ENCODE measurements around the gene SLC22A12.

Gene SLC22A12

DNA sequence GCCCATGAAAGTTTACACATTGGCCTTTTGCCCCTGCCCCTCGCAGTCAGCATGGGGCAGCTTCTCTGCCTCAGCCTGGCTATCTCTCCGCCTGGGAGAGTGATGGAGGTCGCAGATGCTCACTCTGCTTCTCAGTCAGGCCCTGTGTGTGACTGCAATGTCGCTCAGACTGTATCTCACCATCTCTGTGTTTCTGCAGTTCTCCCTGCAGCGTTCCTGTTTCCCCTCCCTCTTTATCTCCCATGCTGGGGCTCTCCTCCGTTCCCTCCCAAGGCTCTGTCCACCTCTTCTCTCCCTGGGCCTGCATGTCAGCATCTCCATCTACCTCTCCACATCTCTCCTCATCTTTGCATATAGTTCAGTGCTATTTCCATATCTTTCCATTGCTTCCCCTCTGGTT, 38.1 kb downstream of the SLC22A12 start:
- no peak for DNase-seq

DNA sequence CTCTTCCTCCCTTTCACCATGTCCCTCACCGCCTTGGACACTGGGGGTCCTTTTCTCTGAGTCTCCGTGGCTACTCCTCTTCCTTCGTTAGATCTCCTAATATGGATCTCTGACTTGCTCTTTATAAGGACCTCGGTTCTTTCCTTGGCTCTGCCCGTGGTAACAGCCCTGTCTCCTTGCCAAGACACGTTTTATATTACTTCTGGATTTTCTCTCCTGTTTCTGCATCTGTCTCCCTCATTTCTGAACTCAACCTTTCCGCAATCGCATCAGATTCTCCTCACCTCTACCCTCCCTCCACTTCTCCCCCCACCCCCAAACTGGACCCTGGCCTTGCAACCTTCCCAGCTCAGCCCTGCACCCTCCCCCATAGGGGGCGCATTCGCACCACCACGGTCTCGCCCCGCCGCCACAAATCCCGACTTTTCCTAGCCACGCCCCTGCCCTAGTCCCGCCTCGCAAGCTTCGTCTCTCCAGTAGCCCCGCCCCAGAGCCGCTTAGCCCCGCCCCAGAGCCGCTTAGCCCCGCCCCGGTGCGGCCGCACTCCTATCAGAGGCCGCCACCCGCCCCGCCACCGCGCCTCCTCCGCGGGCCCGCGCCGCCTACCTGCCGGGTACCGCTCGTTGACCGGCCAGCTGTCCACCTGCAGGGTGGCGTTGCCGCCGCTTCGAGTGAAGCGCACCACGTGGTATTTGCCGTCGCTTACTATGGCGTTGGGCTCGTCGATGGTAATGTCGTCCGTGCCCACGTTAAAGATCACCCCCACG, 39.0 kb downstream of the SLC22A12 start:
- DNase-seq, result no peak

DNA sequence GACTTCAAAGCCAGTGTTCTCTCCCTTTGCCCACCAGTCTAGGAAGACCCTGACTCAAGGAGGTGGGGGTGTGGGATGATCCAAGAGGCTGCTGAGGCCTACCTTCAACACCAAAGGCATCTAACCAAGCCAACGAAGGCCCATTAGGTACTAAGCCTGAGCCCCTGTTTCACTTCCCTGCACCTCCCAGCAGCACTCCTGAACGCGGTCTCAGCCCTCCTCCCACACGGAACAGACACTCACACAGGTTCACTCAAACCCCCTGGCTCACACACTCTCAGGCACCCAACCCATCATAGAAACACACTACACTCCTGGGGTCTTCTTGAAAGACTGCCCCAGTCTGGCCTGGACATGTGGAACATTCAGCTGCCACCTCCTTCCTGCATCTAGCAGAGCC, 40.7 kb downstream of the SLC22A12 start:
- DNase-seq, result no peak

DNA sequence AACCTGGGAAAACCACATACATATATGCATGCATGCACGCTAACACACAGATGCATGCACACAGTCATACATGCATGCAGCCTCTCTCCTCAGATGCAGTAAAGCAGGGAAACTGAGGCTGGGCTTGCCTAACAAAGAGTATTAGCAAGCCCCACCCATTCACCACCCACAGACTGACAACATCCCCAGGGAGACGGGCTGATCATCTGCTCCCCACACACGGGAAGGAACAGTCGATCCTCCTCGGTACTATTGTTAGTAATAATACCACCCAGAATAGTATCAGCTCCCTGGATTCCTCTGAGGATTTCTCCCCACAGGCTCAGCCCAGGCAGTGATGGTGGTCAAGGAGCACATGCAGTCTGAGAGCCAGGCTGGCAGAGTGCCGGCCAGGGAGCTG, 41.2 kb downstream of the SLC22A12 start:
- no peak for DNase-seq

DNA sequence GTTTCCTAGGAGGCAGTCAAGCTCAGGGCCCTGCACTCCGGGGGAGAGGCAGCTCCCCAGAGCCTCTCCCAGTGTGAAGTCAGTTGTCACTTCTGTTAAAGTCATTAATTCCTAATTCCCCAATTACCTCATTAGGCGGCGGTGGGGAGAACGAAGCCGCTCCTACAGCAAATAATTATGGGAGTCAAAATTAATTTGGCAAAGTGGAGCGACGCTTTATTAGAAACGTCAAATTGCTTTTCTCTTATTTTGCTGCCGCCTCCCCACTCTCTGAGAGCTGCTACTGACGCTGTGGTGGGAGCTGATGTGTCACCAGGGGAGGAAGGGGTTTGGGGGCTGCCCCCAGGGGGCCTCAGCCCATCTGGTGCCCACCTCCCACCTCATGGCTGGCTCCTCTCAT, 41.6 kb downstream of the SLC22A12 start:
- no peak for DNase-seq

DNA sequence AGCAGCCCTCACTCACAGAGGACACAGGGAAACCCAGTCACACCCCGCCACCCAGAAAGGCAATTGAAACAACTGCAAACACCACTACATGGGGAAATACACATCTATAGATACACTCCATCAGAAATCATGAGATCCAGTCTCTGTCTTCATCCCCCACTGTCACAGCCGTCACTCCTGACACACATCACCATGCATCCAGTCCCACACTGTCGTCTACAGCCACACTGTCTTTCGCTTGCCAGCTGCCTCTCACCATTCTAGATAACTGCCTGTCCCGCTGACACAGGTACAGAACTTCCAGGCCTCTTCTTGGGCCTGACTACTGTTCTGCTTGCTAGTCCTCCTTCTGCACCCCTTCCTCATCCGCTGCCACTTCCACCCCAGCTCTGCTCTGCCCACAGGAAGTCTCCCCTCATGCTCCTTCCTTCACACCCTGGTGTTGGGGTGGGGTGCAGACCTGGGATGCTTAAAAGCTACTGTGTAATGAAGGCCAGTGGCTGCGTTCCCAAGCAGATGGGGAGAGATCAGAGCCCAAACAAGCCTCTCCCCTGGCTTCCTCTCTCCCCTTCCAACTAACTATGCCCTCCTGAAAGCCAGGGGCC, 42.6 kb downstream of the SLC22A12 start:
- DNase-seq, result no peak

DNA sequence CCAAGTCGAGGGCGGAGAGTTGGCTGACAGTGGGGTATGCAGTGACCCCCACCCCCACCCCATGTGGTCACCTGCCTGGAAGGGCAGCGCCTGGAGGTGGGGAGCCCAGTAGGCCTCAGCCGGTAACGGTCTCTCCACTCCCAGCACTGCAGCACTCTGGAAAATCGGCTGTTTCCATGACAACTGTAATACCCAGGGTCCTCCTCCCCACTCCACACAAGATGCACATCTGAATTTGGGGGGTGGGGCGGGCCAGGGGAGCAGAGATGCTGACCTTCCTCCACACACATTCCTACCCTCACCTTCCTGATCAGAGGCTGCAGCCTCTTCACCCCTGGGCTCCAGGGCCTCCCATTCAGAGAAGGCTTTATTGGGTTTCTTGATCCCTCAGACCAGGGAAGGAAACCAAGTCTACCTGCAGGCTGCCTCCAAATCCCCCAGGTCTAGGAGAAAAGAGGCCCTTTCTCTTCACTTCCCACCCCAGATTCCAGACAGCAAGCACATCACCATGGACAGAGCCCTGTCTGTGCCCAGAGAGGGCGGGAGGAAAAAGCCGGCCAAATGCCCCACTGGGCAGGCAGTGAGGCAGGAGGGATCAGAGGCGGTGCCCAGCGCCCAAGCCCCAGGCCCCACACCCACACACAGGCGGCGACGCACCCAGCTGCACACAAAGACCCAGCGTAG, 46.5 kb downstream of the SLC22A12 start:
- DNase-seq, result no peak

DNA sequence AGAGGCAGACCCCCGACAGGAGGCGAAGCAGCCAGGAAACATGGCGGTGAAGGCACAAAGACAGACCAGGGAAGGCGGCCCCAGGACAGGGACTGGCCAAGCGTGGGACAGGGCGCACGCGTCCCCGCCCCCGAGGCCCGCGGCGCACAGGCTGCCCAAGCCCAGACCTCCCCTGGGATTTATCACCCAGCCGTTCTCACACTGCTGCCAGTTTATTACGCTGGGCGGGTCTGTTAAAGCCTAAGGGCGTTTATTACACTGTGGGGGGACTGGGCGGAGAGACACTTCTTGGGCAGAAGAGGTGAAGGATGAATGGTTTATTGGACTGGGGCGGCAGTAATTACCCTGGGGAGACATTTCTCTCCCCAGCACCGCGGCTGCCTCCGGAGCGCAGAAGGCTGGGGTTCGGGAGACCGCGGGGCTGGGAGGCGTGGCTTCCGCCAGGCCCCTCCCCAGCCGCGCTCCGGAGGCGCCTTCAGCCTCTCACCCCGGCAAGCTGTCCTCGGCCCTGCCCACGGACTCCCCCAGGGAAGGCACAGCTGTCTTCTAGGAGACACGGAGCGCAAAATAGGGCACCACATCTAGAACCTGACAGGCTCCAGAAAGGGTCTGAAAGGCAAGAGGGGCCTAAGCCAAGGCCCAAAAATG, 47.1 kb downstream of the SLC22A12 start:
- peak; percentile 26 for DNase-seq

DNA sequence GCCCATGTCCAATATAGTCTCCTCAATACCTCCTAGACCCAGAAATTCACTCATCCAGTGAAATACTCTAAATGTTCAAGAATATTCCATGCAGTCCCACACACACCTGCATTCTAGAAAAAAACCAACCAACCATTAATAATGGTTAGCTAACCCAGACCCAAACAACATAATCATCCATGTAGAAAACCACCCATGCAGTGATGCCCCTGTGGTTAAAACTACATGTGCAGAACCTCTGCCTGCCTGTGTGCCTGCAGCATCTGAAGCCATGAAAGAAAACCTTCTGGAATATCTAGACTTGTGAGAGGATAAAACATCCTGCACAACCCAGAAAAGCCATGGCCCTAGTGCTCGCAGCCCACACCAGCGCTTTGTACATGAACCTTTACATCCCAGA, 47.8 kb downstream of the SLC22A12 start:
- no peak for DNase-seq

DNA sequence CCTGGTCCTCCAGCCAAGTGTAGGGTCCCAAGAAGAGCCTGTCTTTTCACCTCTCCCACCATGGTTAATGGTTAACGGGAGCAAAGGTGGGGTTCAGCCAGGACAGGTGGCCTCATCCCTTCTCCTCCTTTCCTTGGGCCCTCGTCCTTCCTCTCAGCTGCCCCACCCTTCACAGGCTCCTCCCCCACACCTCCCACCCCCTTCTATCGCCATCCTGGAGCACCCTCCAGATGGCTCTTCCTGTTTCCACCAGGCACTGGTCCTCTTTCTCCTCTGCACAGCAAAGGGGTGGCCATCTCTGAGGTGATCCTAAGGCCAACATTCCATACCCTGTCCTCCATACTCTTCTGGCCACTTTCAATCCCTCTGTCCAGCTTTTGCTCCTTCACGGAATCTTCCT, 48.9 kb downstream of the SLC22A12 start:
- no peak for DNase-seq

DNA sequence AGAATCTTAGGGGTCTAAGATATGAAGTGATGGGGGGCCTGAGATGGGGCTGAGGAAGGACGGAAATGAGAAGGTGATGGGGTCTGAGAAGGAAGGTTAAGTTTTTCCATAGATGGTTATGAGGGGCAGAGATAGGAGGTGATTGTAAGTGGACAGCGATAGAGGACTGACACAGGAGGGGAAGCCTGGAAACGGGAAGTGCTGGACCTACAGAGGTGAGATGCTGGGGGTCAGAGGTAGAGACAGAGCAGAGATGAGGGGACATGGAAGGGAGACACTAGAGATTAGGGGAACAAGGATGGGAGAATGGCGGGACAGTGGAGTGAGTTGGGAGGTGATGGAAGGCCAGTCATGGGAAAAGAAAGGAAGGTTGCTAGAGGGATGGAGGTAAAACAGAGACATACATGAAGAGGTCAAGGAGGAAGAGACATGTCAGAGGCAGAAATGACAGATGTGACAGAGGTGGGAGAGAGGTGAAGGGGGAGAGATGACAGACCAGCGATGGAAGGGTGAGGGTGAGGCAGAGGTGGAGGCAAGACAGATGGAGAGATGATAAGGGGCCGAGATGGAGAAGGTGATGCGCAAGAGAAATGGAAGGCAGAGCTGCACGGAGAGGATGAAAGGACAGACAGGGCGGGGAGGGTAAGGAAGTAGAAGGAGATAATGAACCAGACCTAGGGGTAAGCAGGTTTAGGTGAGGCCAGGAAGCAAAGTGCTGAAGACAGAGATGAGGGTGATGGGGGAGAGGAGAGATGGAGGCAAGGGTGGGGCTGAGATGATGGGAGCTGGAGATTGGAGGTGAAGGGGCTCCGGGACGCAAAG, 50.8 kb downstream of the SLC22A12 start:
- no peak for DNase-seq

DNA sequence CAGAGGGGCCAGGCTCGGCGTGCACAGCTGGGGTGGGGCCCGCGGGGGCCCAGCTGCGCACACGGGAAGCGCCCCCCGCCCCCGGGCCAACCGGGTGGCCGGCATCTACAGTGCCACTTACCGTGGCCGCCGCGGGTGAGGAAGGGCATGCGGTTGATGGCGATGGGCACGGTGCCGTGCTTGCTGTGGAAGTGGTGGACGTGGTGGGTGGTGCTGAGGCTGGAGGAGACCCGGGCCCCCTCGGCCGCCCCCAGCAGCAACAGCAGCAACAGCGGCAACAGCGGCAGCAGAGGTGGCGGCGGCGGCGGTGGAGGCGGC, 51.4 kb downstream of the SLC22A12 start:
- DNase-seq, result no peak

DNA sequence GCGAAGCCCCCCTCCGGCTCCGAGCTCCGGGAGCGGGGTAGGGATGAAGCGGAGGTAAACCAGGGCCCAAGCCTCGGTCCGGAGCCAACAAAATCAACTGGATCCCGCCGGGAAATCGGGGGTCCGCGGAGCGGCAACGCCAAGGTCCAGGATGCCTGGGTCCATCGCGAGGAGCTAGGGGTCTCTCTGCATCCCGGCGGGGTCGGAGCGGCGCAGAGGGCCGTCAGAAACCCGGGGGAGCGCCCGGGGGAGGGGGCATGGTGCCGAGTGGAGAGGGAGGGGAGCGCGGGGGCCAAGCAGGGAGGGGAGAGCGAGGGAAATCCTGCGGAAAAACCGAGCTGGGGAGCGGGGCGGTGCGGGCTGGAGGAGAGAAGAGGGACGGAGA, 51.8 kb downstream of the SLC22A12 start:
- no peak for DNase-seq

DNA sequence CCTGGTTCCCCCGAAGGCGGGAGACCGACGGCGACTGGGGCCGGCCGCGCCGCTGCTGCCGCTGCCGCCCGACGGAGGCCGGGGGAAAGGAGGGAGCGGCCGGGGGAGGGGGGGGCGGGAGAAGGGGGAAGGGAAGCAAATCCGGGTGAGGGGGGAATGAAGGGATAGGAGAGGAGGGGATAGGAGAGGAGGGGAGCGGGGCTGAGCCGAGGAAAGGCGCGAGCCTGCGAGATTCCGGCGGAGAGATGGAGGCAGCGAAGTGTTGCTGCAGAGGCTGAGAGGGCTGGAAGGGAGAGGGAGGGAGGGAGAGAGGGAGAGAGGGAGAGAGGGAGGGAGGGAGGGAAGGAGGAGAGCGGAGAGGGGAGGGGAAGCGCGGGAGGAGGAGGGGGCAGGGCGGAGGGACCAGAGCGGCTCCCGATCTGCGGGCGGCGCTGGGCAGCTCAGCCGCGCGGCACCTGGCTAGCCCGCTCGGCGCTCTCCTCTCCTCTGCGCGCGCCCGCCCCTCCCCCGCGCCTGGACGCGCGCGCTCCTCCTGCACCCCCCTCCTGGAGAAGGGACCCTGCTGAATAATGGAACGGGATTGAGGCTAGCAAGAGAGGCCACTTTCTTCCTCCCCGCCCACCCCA, 52.3 kb downstream of the SLC22A12 start:
- no peak for DNase-seq

DNA sequence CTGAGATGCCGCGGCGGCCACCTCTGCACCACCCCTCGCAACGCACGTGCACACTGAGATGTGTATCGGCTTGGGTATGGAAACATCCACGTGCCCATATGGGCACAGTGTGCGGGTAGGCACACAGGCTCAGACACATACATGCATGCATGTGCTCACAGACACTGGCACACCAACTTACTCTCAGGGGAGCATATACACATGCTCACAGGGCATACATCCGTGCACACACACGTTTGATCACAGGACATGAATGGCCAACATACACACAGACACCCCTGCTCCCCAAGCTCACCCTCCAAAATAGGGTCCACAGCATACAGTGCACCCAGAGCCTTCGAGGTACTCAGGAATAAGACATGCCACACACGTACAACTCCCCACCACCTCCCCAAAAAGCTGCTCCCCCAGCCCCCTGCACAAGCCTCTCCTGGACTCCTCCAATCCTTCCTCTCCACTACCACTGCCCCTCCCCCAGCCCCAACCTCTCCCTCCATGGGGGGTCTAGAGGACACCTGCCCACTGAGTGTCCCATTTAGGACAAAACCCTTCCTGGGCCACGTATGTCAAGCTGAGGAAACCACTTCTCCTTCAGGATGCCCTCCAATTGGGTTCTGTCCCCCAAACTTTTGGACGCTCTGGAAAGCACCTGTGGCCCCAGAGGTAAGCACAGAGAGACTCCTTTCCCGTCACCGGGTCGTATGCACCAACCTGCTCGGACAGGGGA, 53.1 kb downstream of the SLC22A12 start:
- DNase-seq, result no peak

DNA sequence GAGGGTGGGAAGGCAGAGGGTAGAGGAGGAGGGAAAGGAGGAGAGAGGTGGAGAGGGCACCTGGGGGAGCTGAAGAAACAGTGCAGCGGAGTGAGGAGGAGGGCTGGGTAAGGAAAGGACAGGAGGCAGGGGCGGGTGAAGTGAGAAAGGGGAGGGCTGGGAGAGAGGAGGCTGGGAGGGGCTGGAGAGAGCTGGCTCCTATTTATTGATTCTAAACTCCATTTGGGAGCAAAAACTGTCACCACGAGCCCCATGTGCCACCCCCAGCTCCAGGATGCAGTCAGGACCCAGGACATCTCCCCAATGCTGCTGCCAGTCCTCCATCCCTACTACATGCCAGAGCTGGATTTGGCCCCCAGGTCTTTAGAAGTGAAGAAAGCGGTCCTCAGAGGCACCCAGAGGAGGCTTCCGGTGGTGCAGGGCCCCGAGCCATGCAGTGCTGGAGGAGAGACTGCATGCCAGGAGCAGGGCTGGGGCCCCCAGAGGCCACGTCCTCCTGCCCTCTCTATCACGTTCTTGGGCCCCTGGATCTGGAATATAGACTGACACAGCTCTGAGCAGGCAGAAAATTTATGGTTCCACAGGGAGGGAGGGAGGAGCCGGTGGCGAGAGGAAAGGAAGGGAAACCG, 53.7 kb downstream of the SLC22A12 start:
- DNase-seq, result no peak

DNA sequence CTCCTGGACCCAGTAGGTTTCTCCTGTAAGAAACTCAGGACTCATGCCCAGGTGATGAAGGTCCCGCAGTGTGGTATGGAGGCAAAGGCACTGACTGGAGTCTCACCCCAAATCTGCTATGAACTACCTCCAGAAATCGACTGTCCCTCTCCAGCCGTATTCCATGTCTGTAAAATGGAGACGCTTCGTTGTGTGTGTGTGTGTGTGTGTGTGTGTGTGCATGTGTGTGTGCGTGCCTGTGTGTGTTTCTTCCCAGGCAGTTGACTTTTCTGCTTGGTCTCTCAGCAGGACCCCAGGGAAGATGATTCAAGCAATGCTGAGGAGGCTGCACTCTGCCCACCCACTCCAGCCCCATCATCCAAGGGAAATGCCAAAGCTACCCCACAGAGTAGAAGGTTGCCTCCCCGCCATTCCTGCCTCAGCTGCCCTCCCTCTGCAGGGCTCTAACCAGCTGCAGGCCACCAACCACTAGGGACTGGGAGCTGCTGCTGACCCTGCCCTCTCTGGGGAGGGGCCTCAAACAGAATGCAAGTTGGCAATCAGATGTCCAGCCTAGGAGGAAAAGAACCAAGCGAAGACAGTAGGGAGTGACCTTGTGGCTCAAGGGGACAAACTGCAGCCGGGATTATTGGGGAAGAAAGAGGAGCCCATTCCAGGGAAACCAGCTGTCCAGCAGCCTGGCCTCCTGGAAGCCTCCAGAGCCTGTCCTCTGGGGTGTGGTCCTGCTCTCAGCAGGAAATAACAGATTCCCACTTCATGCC, 56.2 kb downstream of the SLC22A12 start:
- DNase-seq, result no peak

DNA sequence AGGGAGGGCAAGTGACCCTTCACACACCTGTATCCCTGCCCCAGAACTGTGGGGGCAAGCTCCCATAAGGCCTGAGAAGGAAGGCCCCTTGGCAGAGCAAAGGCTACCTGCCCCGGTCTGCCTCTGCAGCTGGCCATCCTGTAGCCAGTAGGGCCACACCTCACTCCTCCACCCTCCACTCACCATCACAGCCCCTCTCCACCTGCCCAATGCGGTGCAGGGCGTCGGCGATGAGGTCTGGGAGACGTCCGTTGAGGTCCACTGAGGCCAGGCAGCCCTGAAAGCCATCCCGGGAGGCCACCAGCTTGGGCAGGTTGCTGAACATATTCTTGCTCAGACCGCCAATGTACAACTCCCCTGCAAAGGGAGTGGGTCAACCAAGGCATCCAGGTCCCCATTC, 57.5 kb downstream of the SLC22A12 start:
- DNase-seq, result no peak

DNA sequence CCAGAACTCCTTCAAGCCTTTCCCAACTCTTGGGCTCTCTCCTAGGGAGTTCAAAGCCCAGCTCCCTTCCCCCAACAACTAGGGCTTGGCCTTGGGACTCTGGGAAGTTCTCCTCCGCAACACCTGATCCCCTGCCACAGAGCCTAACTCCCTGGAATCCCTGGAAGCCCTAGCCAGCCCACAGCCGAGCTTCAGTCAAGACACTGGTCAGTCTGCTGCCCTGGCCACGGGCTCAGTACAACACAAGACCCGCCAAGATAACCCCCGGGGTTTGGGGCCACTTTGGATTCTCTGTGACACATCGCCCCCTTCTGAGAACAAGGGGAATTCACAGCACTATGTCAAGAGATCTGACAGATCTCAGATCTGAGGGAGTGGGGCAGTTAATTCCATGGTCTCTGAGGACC, 58.3 kb downstream of the SLC22A12 start:
- no peak for DNase-seq

DNA sequence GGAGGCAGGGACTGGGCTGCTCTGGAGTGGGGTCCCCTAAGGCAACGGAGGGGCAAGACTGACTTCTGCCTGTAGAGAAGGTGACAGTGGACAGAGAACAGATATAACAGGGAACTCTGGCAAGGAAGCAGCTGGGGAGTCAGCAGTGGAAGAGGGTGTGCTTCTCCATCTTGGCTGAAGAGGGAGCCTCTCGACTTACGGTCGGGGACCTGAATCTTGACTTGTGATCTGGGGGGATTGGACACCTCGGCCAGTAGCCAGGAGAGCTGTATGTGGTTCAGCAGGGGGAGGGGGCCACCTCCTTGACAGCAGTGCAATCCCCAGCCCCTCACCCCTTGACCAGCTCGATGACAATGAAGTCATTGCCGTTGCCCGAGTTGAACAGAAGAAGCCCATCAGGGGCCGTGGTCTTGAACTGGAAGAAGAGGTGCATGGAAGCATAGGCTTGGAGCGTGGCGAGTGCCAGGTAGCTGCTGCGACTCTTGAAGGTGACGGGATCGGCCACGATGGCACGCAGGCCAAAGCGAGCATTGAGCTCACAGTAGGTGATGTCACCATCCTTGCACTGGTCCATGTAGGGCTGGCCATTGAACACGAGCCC, 60.0 kb downstream of the SLC22A12 start:
- no peak for DNase-seq
